Heart right ventricle (tissue), 16 donors: ENCODE measurements around the gene ALKAL2. TPM values are rescaled to one million over a fixed set of nuclear protein-coding genes. Genes with fewer than 3 reads are reported as not detected.

ENCODE experiments used
- ATAC-seq, 8 donors: fragments of 200-7000 bp; cut with Tn5 transposase; one replicate each; pipeline ENCODE4 v1.9.1; 2020; ENCODE audit warnings: mild to moderate bottlenecking in 8 of 8, moderate library complexity in 8 of 8, moderate number of reproducible peaks in 1 of 8
- DNase-seq, 2 donors: peaks; one replicate each; pipeline ENCODE4 v3.0.0-alpha.2; 2020
- H3K27ac ChIP-seq, 10 donors: fragments of 200-600 bp; sonication (generic) in 2 of 10; one replicate each; pipeline versions ENCODE4 v1.5.0 to v1.8.0; 2020 to 2022; ENCODE audit warnings: mild to moderate bottlenecking in 3 of 10
- H3K27me3 ChIP-seq, 7 donors: fragments of 200-600 bp; one replicate each; pipeline ENCODE4 v1.8.0; 2021 to 2022; ENCODE audit warnings: mild to moderate bottlenecking in 2 of 7
- H3K36me3 ChIP-seq, 9 donors: fragments of 200-600 bp; sonication (generic) in 1 of 9; one replicate each; pipeline versions ENCODE4 v1.5.0 to v1.8.0; 2020 to 2022; ENCODE audit warnings: mild to moderate bottlenecking in 2 of 9
- H3K4me1 ChIP-seq, 9 donors: fragments of 200-600 bp; sonication (generic) in 1 of 9; one replicate each; pipeline versions ENCODE4 v1.5.0 to v1.8.0; 2020 to 2022; ENCODE audit warnings: mild to moderate bottlenecking in 4 of 9
- H3K4me3 ChIP-seq, 10 donors: fragments of 200-600 bp; sonication (generic) in 2 of 10; one replicate each; pipeline versions ENCODE4 v1.5.0 to v1.8.0; 2020 to 2022; ENCODE audit warnings: mild to moderate bottlenecking in 7 of 10, moderate library complexity in 2 of 10
- H3K9me3 ChIP-seq, 11 donors: fragments of 200-600 bp in 10 of 11; sonication (generic) in 2 of 11; one replicate each; pipeline versions ENCODE4 v1.5.0 to v1.8.0; 2013 to 2022; ENCODE audit warnings: mild to moderate bottlenecking in 2 of 11, control low read depth in 1 of 11, moderate library complexity in 1 of 11
- CTCF ChIP-seq, 9 donors: fragments of 200-600 bp; sonication (generic) in 2 of 9; IDR thresholded peaks; one replicate each; pipeline versions ENCODE4 v1.5.0 to v1.8.0; 2021 to 2022; ENCODE audit warnings: antibody characterized with exemption in 9 of 9, mild to moderate bottlenecking in 5 of 9, moderate library complexity in 1 of 9
- WGBS, 2 donors: extraction: QIAGEN DNeasy Blood & Tissue Kit; methylation state at CpG; one replicate each; pipeline ENCODE4 v1.1.7; 2013; ENCODE audit warnings: inconsistent platforms in 1 of 2; 5-methylcytosine and 5-hydroxymethylcytosine counted together
- intact Hi-C, 10 donors: fragments of 100-400 bp; cut with DNase I; formaldehyde crosslinking; loops; one replicate each; pipeline versions ENCODE4 v1.11.1 to v1.14.2; 2022
- polyA plus RNA-seq, 2 donors: library from polyadenylated mRNA; stranded (reverse); fragments of 200-250 nt; gene quantifications; one replicate each; pipeline ENCODE4 v1.2.3, GENCODE V29; 2013
- total RNA-seq, 10 donors: library from RNA; stranded (reverse); fragmentation: NEBNext Ultra II Directional in 3 of 10; extraction: Animal tissue kit (Norgen Biotek cat#: 25700) in 3 of 10; gene quantifications; one replicate each; pipeline versions ENCODE4 v1.2.1 to v1.2.4, GENCODE V29; 2021 to 2023
- donor health status: Arrhythmogenic right ventricular cardiomyopathy.
- donor health status: ischemic (EF 13 %, LVEDD 7.1; RV severe dilation, severe dysfunction).
- donor health status: healthy with polysubstance abuse.
- donor health status: DM: no; HTN: yes; CAD: no.
- donor health status: DM: no; HTN: no; CAD: no.
- donor health status: ischemic (EF 25% LVEDD 6.9; RV normal size, moderate dysfunction).
- donor health status: ischemic (EF 25% LVEDD 5.7; RV mildly dilated, moderate dysfunction).
- donor health status: healthy.
- donor health status: DM: yes; HTN: yes; CAD: no.
- donor health status: Ischemic cardiomyopathy.
- donor health status: ischemic (EF 35%, LVEDD 5.7; RV mildly dilated, moderate dysfunction).
- donor health status: nonischemic (EF 11% LVEDD 7.7; RV severe dilation, severe dysfunction).
- donor health status: DM: yes; HTN: yes; CAD: no.
- donor health status: PGD.
- donor health status: ischemic (EF 29% LVEDD 5.4; RV normal size, mild dysfunction).
- donor health status: nonischemic (EF 23%, LVEDD 6.1; RV moderate dilation, normal function).

ALKAL2 gene
- total and polyA plus RNA-seq, 12 donors = 0.23 to 7.9 (median 1.3) TPM; not detected in 1

DNA sequence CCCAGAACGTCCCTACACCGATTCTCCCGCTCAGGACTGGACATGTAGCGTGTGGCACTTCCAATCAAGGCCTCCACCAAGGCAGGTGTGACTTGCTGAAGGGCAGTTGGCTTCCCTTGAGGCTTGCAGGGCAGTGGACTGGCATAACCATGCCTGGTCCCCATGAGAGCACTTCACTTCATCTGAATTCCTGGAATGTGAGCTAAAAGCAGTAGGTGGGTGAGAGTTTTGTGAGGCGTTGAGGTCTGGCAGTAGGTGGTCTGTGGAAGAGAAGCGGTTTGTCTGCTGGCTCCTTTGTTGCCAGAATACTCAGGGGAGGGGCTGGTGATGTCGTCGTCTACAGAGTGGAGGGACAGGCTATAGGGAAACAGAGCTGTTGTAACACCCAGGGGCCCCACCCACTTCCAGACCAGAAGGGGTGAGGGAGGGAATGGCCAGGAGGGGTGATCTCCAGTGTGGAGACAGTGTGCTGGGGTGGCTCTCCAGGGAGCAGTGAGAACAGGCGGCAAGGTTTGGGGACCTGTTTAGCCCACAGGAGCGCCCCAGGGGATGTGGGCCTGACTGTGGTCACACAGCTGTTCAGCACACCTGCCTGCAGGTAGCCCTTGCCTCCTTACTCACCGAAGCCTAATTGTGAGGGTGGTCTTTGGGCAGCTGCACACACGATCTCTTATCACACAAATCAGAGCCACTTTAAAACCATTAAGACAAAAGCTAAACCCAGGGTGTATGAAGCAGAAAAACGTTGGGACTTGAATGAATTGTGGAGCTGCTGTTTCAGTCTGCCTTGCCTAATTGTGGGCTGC, 21.5 kb upstream of the ALKAL2 start:
- intact Hi-C loops = no loop called here

GRCh38 chr2:305366-305765, 17.5 kb upstream of the ALKAL2 start:
- 88 to 89% methylated on average over 9 of the region's 9 CpGs for WGBS, 2 donors
- ATAC-seq = no peak

More for the DNA sequence above, 21.5 kb upstream of the ALKAL2 start:
- Histone ChIP-seq H3K36me3 (no peaks in the 10 kb centered on the region), H3K9me3 (no peaks in the 10 kb centered on the region), H3K4me1 (no peaks in the 10 kb centered on the region), H3K4me3 (no peak overlapping the region), H3K27me3 (peaks cover 0 to 46% (median 6%) of the 10 kb centered on the region in 7 donors), H3K27ac (no peak overlapping the region)
- WGBS, 2 donors = 50 to 55% methylated on average over 13 of the region's 13 CpGs
- DNase-seq (no peak), ATAC-seq (no peak)
- no peak for TF ChIP-seq CTCF (IDR thresholded peaks at IDR 0.05)

DNA sequence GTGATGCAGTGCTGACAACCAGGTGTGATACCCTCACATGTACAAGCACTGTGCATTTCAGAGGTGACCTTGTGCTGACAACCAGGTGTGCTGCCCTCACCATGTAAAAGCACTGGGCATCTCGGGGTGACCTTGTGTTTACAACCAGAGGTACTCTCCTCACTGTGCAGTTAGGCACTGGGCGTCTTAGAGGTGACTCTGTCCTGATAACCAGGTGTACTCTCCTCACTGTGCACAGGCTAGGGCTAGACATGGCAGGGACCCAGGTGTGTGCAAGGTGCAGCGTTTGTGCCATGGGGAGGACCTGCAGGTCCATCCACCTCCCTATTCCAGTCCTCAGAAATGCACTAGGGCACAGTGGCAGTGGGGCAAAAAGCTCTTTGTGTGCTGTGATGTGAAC, 8.5 kb upstream of the ALKAL2 start:
- peaks cover 0 to 42% (median 16%) of the 10 kb centered on the region in 7 donors for H3K27me3 ChIP-seq
- no peak for DNase-seq
- no peaks in the 10 kb centered on the region for H3K36me3 ChIP-seq
- H3K4me1 ChIP-seq = no peaks in the 10 kb centered on the region
- no peak overlapping the region for H3K27ac ChIP-seq
- 65 to 77% methylated on average over 3 of the region's 3 CpGs for WGBS, 2 donors
- peaks cover 0 to 17% (median 0%) of the 10 kb centered on the region in 11 donors for H3K9me3 ChIP-seq
- ATAC-seq = no peak
- intact Hi-C loops = loop anchor here in 2 of 10 donors (5.0 to 10.0 kb wide), 2 partner anchors 52 to 59 kb away; no protein-coding TSS in a partner anchor
- no peak for TF ChIP-seq CTCF (IDR thresholded peaks at IDR 0.05)
- H3K4me3 ChIP-seq = no peak overlapping the region

More at GRCh38 chr2:305366-305765, 17.5 kb upstream of the ALKAL2 start:
- Histone ChIP-seq H3K9me3 (peaks cover 0 to 17% (median 3%) of the 10 kb centered on the region in 11 donors), H3K36me3 (no peaks in the 10 kb centered on the region), H3K4me1 (no peaks in the 10 kb centered on the region), H3K4me3 (no peak overlapping the region), H3K27ac (no peak overlapping the region), H3K27me3 (peaks cover 0 to 13% (median 0%) of the 10 kb centered on the region in 7 donors)
- no peak for TF ChIP-seq CTCF (IDR thresholded peaks at IDR 0.05)
- DNase-seq = no peak
- intact Hi-C loops = no loop called here

DNA sequence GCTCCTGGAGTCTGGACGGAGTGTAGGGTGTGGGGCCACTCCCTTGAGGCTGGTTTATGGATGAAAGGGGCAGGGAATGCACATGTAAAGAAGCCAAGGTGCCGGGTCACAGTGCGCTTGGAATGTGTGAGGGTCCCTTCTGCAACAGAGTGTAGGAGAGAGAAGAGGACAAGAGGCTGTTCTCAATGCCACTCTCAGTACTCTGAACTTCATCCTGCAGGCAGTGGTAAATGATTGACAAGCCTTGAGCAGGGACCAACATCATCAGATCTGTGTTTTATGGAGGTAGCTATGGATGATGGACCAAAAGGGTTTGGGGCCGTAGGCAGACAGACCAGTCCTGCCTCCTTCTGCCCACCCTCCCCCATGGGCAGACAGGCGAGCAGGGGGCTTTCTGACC, 7.2 kb upstream of the ALKAL2 start:
- Histone ChIP-seq H3K27ac (no peak overlapping the region), H3K27me3 (peaks cover 0 to 55% (median 24%) of the 10 kb centered on the region in 7 donors), H3K4me3 (no peak overlapping the region), H3K4me1 (peaks cover 0 to 2% (median under 1%) of the 10 kb centered on the region in 9 donors), H3K9me3 (peaks cover 0 to 13% (median 0%) of the 10 kb centered on the region in 11 donors), H3K36me3 (no peaks in the 10 kb centered on the region)
- 82 to 83% methylated on average over 5 of the region's 5 CpGs for WGBS, 2 donors
- no peak for TF ChIP-seq CTCF (IDR thresholded peaks at IDR 0.05)
- DNase-seq (no peak), ATAC-seq (no peak)
- intact Hi-C loops = loop anchor here in 2 of 10 donors (5.0 to 10.0 kb wide), 2 partner anchors 50 to 58 kb away; no protein-coding TSS in a partner anchor
